T47D (cell line): ENCODE measurements around the gene SLN.

ENCODE experiments used
- DNase-seq, 2 experiments: peaks; one replicate each; pipeline versions ENCODE4 v3.0.0 to v3.0.0-alpha.2; 2011 to 2012; ENCODE audit warnings: low read depth in 1 of 2, low spot score in 1 of 2
- JUND ChIP-seq: IDR thresholded peaks from 2 replicates; pipeline ENCODE4 v1.6.1; 2012; ENCODE audit warnings: low read depth
- in situ Hi-C: cut with HindIII; loops from 2 replicates; pipeline ENCODE4 v1.10.0; 2016; ENCODE audit warnings: low sequenced_read_pairs, low pct_unique_long_range_greater_than_20kb

The SLN gene

DNA sequence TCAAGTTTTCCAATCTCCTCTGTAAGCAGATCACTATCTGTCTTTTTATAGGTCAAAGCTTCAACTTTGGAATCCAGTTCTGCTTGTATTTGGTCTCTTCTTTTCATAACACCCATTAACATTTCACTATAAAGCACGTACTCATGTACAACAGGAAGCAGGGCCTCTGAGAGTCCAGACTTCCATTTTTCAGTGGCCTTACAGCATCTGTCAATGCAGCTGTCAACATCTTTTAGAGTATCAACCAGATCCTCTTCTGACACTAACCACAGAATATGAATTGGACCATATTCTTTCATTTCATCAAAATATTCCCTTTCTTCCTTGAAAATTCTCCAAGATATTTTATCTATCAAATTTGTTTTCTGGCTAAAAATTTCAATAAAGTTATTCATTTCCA lies 24.7 kb upstream of the SLN start:
- in situ Hi-C loops = no loop called here
- no peak for DNase-seq
- TF ChIP-seq JUND = no peak

DNA sequence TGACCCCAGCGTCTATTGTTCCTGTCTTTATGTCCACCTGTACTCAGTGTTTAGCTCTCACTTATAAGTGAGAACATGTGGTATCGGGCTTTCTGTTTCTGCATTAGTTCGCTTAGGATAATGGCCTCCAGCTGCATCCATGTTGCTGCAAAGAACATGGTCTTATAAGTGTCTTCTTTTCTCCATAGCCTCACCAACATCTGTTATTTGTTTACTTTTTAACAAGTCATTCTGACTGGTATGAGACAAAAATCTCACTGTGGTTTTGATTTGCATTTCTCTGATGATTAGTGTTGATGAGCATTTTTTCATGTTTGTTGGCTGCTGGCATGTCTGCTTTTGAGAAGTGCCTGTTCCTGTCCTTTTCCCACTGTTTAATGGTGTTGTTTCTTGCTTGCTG lies 21.7 kb upstream of the SLN start:
- no peak for TF ChIP-seq JUND
- DNase-seq = no peak
- in situ Hi-C loops = no loop called here

DNA sequence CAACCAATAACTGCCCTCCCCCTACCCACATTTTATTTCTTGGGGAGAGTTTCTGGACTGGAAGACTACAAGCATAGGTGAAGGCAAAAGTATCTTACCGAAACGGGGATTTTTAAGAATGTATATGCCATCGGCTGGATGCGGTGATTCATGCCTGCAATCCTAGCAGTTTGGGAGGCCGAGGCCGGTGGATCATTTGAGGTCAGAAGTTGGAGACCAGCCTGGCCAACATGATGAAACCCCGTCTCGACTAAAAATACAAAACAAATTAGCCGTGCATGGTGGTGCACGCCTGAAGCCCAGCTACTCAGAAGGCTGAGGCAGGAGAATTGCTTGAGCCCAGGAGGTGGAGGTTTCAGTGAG lies 20.8 kb upstream of the SLN start:
- in situ Hi-C loops = no loop called here
- TF ChIP-seq JUND = no peak
- no peak for DNase-seq

DNA sequence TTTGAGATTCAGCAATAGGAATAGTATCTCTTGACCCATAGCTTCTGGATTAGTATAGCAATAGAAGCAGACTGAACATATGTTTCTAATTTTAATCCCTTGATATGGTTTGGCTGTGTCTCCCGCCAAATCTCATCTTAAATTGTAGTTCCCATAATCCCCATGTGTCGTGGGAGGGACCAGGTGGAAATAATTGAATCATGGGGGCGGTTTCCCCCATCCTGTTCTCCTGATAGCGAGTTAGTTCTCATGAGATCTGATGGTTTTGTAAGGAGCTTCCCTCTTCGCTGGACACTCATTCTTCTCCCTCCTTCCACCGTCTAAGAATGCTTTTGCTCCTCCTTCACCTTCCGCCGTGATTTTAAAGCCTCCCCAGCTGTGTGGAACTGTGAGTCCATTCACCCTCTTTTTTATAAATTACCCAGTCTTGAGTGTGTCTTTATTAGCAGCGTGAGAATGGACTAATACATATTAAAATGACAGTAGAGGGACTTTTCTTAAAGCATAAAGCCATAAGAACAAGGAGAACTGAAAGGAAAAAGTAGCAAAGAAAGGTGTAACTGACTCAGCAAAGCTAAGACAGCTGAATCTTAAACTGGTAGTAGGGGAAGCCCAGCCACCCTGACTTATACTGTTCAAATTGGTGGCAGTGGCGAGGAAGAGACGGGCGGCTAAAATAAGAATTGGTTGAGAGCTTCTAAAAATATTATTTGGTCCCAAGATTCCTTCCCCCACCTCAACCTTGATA lies 20.3 kb upstream of the SLN start:
- no peak for DNase-seq
- in situ Hi-C loops = no loop called here
- TF ChIP-seq JUND = no peak

DNA sequence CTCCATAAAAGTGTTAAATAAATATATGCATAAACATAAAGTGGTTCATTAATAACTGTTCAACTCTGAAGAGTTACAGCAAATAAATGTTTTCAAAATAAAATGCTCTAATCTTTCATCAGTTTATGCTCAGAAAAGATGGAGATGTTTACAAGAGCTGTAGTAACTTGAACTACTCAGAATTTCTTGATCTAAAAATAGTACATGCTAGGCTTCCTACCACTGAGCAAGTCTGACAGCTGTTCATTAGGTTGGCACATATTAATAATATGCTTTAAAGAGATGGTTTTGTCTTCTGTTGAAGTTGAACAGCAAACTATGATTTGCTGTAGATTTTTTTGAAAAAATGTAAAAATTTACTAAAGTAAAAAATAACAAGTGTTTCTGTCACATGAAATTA lies 10.8 kb upstream of the SLN start:
- in situ Hi-C loops = no loop called here
- TF ChIP-seq JUND = no peak
- DNase-seq = no peak

DNA sequence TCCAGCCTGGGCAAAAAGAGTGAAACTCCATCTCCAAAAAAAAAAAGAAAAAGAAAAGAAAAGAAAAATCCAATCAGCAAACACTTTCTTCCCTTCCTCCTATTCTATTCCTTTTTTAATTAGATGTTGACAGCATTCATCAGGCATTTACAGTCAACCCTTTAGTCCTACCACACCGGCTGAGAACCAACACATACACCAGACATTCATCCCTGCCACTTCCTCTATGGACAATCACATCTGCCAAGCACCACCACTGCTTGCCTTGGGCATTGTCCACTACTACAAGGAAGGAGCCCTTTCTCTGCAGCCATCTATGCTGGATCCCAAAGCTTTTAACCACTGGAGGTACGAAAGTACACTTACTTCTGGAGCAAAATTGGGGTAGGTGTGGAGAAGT lies 9.4 kb upstream of the SLN start:
- DNase-seq = no peak
- in situ Hi-C loops = no loop called here
- no peak for TF ChIP-seq JUND

DNA sequence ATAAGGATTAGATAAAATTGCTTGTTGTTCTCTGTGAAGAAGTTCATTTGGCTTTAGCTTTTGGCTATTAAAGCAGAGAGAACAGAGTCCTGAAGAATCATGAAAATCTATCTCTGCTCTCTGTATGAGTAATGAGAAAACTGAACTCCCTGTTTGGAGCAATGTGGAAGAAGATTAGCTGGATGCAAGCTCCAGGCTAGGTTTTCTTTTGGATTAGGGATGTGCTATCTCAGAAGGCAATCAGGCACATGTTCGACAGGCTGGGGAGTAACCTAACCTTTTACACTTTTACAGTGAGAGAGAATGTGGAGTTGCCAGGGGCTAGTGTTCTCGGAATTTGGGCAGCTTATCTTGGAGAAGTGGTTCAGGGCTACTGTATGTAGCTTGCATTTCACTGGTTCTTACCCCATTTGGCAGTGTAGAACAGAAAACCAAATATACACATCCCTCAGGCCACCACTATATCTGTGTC lies 8.5 kb upstream of the SLN start:
- in situ Hi-C loops = no loop called here
- peak in 1 of 2 experiments; percentile 29 for DNase-seq
- no peak for TF ChIP-seq JUND

DNA sequence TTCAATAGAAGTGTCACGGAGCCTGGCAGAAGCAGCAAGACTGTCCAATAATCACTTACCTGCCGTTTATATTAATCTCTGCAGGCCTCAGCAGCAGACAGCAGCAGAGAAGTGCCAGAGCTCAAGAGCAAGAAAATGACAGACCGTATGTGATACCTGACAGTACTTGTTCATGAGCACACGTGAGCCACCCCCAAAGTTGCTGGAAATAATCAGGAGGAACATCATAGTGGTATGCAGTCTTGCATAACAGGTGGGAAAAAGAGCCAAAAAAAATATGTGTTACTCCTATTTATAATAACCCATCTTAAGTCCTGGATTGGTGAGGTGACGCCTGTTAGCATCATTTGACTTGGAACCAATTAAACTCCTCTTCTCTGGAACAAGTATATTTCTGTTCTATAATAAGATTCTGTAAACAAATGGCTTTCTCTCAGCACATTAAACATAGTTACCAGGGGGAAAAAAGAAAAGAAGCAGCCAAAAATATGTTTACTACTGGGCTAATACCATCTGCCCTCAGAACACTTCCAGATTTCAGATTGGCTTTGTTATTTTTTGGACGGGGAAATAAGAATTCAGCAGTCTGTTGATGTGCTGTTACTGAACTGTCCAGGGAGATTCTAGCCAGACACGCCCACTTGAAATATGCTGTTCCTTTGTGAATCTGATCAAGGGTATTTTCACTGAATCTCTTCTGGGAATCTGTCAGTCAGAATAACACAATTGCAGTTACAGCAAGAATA lies 7.9 kb upstream of the SLN start:
- no peak for TF ChIP-seq JUND
- in situ Hi-C loops = no loop called here
- no peak for DNase-seq

DNA sequence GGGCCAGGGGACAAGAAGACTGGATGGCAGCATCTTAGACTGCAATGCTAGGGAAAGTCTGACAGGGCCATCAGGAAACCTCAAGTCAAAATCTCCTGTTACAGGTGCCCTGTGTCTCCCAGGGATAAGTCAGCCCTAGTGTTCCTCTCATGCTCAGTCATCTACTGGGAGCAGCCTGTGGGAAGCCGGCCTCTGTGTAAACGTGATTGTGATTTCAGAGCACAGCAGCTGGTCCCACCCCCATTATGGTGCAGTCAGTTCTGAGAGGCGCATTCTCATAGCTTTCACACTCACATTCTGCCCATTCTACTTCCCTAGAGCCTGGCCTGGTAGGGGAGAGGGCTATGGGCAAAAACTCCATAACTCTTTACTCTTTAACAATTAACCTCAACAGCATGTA lies 7.2 kb upstream of the SLN start:
- TF ChIP-seq JUND = no peak
- no peak for DNase-seq
- in situ Hi-C loops = no loop called here

DNA sequence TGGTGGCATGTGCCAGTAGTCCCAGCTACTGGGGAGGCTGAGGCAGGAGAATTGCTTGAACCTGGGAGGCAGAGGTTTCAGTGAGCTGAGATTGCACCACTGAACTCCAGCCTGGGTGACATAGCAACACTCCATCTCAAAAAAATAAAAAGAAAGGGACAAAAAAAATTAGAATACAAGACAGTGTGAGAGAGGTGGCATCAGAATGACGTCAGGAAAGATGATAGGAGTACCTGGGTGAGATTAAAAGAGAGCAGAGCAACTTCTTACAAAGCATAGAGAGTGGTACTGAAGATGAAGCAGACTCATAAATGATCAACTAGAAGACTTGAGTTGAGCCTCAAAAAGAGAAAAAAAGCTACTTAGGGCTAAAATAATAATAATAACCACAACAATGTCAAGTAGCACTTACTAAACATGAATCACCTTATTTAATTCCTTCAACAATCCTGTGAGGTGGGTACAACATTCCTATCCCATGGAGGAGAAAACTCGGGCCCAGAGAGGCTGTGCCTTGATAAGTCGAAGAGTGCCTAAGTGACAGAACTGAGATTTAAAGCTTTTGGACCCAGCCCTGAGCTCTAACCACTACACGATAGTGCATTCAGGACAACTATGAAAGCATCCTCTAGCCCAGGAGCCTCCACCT lies 5.2 kb upstream of the SLN start:
- in situ Hi-C loops = no loop called here
- no peak for TF ChIP-seq JUND
- DNase-seq = no peak

DNA sequence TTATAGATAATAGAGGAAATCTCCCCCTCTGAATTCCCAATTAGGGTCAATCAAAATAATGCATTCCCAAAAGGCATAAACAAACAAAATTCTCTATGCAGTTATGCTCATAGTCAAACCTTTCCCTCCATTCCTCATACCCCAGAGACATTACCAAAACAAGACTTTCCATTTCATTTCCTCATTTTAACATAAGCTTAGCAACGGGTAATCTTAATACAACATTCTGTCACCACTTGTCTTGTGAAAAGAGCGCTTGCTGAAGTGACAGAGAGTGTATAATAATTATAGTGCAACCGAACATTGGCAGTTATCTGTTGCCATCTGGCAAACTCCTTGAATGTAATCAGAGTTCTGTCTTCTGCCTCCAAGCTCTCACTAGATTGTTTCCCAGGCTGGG lies 1.2 kb upstream of the SLN start:
- in situ Hi-C loops = no loop called here
- no peak for TF ChIP-seq JUND
- DNase-seq = no peak

DNA sequence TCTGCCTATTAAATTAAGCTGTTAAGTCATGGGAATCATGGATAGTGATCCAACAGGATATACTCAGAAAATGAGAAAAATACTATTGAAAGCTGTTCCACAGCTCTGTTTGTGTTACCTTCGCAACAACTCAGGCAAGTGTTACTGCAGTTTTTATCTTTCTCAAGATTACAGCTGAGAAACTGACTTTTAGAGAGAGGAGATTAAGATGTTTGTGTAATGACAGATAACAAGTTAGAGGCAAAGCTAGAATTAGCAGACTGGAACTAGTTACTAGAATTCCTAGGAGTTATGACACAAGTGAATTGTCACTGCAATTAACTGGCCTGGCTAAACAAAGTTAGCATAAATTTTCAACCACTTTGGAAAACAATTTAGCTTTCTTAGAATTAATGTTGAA lies 1.6 kb downstream of the SLN start:
- DNase-seq = no peak
- in situ Hi-C loops = no loop called here
- no peak for TF ChIP-seq JUND

DNA sequence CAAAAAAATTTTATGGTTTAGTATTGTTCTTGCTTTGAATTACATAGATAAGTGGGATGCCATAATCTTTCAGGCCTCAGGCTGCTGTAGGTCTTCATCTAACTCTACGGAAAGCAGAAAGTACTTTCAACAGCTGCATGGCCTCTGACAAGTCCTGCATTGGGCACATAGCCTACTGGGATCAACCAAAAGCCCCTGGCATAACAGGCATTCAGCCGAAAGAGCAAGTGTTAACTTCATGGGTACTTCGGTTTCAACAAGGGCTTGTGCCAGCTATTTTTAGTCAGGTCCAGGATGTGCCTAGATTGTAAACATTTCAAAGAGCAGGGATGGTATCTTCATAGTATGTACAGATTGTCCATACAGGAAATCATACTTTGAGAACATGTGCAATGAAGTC lies 3.1 kb downstream of the SLN start:
- no peak for DNase-seq
- TF ChIP-seq JUND = no peak
- in situ Hi-C loops = no loop called here
